AG10803 (cell line): ENCODE measurements around the gene BNIP5.

ENCODE experiments used
- DNase-seq: peaks from one replicate; pipeline ENCODE4 v3.0.0; 2010; ENCODE audit warnings: low read depth
- H3K4me3 ChIP-seq: 2 replicates; pipeline ENCODE4 v1.5.1; 2011; ENCODE audit warnings: mild to moderate bottlenecking, low read length, control low read depth
- TF ChIP-seq, protein P1 (sequence below): conservative IDR thresholded peaks from 2 replicates; pipeline ENCODE4 v1.5.1; 2011; ENCODE audit warnings: mild to moderate bottlenecking, low read length, control low read depth, inconsistent platforms

Gene BNIP5

DNA sequence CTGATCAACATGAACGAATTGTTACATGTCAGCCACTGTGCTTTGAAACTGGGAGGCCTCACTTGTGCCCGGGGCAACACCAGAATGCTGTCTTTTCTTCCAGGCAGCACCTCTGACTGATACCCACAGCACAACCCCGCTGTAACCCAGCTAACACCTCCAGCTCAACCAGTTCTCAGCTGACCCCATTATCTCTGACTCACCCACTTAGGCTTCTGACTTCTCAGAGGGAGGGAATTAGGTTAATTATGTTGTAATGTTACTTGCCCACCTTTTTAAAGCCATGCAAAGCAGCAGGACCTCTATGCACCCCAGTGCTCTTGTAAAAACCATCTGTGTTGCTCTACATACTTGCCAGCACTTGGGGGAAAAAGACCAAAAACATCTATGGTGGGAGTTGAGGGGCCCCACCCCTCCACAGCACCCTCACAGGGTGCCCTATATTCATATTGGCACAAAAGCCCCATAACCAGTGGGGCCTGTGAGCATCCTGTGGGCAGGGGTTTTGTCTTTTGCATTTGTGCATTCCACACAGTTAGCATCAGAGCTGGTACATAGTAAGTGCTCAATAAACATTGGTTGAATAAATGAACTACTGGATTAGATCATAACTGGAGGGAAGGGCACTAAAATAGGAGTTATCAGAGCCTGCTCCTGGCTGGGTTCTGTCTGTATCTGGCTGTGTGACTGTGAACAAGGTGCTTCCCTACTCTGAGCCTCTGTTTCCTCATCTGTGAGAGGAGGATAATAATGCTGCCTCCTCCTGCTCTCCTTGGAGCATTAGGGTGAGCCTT is 22.3 kb downstream of the BNIP5 start:
- no peak overlapping the region for H3K4me3 ChIP-seq
- TF ChIP-seq, protein P1, sequence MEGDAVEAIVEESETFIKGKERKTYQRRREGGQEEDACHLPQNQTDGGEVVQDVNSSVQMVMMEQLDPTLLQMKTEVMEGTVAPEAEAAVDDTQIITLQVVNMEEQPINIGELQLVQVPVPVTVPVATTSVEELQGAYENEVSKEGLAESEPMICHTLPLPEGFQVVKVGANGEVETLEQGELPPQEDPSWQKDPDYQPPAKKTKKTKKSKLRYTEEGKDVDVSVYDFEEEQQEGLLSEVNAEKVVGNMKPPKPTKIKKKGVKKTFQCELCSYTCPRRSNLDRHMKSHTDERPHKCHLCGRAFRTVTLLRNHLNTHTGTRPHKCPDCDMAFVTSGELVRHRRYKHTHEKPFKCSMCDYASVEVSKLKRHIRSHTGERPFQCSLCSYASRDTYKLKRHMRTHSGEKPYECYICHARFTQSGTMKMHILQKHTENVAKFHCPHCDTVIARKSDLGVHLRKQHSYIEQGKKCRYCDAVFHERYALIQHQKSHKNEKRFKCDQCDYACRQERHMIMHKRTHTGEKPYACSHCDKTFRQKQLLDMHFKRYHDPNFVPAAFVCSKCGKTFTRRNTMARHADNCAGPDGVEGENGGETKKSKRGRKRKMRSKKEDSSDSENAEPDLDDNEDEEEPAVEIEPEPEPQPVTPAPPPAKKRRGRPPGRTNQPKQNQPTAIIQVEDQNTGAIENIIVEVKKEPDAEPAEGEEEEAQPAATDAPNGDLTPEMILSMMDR = no peak
- DNase-seq = no peak

DNA sequence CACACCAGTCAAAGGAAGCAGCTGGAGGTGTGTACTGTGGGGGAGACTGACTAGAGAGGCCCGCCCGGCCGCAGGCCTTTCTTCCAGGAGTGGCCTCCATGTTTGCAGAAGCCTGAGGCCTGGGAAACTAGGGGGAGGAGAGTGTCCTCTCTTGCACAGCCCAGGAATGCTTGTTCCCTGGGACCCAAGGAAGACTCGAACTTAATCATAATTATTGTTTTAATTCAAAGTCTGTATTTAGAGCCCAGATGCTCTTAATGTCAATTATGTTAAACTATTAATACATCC is 23.1 kb downstream of the BNIP5 start:
- H3K4me3 ChIP-seq = no peak overlapping the region

DNA sequence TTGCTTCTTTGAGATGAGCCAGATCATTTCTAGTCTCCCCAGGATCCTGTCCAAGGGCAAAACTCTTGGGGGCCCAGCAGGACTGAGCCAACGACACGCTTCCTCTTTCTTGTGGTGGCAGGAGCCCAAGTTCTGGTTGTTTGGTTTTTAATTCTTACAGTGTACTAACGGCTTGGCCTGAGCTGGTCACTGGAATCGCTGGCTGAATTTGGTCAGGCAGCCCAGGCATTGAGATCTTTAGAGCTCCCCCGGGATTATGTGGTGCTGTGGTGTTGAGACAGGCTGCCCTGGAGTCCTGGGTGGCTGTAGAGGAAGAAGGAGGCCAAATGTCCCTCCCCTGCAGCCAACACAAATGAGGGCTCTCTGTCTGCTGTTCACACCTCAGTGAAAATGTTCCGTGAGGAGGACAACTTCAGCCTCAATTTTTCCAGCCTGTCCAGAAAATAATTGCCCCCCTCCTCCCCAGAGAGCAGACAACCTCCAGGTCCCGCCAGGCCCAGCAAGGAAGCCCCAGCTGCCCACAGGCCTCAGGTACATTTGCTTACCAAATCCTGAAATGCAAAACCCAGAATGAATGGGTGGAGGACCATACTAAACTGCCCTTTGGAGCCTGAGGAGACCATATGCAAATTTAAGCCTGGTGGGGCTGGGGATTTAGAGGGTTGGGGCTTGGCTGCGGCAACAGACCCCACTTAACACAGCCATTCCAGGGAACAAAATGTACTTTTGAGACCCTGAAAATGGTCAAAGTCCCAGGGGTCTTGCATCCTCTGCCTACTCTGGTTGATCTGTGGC is 23.6 kb downstream of the BNIP5 start:
- TF ChIP-seq, protein P1 = no peak
- no peak overlapping the region for H3K4me3 ChIP-seq
- DNase-seq = no peak

More for the DNA sequence above, 23.1 kb downstream of the BNIP5 start:
- DNase-seq = no peak
- TF ChIP-seq, protein P1 = no peak

DNA sequence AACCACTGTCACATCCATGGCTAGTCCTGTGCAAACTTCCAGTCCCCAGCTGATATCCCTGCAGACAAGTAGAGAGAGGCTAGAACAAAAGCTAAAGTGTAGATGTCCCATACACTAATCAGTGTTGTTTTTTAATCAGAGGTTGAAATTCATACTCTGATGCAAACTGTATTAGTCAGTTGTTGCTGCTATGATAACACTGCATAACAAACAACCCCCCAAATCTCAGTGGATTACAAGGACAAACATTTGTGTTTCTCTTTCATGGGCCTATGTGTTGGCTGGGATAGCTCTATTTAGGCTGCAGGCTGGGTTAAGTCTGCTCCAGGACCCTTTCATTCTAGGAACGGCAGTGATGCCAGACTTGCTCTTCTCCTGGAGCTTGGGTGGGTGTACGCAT is 26.8 kb downstream of the BNIP5 start:
- no peak for DNase-seq
- H3K4me3 ChIP-seq = no peak overlapping the region
- TF ChIP-seq, protein P1 = no peak

DNA sequence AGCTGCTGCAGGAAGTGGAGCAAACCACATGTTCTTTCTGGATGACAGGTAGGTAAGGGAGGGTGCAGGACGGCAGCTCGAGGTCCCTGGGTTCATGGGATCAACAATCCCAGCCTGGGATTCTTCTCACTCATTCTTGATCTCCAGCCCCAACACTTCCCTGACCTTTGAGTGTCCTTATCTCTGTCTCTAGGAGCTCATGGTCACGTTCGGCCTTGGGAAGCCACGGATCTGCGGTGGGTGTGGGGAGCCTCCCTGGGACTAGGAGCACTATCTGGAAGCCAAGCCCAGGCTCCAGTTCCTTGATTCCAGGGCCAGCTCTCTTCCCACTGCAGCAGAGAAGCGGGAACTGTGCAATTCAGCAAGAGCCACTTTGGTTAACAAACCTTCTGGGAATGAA is 27.5 kb downstream of the BNIP5 start:
- DNase-seq = no peak
- no peak overlapping the region for H3K4me3 ChIP-seq
- TF ChIP-seq, protein P1 = no peak

DNA sequence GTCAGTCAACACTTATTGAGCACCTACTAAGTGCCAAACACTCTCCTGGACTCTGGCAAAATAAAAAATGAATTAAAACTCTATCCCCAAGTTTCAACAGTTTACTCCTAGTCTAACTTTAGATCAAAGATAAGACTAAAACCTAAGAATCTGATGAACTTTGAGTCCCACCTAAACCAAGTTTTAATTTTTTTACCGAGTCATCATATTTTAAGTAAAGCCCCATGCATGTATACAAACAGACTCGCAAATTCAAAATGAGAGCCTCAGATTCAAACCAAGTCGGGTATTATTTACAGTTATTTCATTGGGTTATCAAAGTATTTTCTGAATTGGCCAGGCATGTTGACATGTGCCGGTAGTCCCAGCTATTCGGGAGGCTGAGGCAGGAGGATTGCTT is 28.2 kb downstream of the BNIP5 start:
- H3K4me3 ChIP-seq = no peak overlapping the region
- TF ChIP-seq, protein P1 = no peak
- no peak for DNase-seq

DNA sequence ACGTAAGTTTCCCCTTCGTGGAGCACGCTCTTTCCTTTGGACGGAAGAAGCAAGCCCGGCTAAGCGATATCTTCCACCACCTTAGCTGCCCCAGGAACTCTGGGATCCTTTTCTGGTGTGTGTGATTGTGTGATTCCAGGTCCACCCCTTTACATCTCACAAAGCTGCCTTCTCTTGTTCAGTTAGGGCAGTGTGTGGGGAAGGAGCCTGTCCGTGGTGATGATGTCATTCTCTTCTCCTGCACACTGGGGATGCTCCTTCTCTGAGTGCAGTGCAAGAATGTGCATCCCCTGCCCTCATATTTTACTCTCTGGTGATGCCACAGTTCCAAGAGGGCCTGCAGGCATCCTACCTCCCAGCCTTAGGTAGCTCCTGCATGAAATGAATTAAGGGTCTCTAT is 30.3 kb downstream of the BNIP5 start:
- no peak for DNase-seq
- no peak overlapping the region for H3K4me3 ChIP-seq
- TF ChIP-seq, protein P1 = no peak
